Heart left ventricle (tissue), 16 donors: Measurements from ENCODE around the gene ARHGAP33. TPM values are rescaled to one million over a fixed set of nuclear protein-coding genes. Genes with fewer than 3 reads are reported as not detected.

Experiments used
- ATAC-seq, 4 donors: fragments of 200-7000 bp; cut with Tn5 transposase; one replicate each; pipeline ENCODE4 v1.9.1; 2020 to 2022; ENCODE audit warnings: moderate library complexity in 4 of 4, mild to moderate bottlenecking in 3 of 4, moderate number of reproducible peaks in 1 of 4
- DNase-seq, 5 donors: peaks; one replicate each; pipeline ENCODE4 v3.0.0-alpha.2; 2020
- H3K27ac ChIP-seq, 12 donors: fragments of 200-600 bp; sonication (generic) in 4 of 12; one replicate each; pipeline versions ENCODE4 v1.5.0 to v1.8.0; 2016 to 2022; ENCODE audit warnings: mild to moderate bottlenecking in 2 of 12
- H3K27me3 ChIP-seq, 9 donors: fragments of 200-600 bp; sonication (generic) in 2 of 9; one replicate each; pipeline versions ENCODE4 v1.5.1 to v1.8.0; 2016 to 2022; ENCODE audit warnings: mild to moderate bottlenecking in 3 of 9
- H3K36me3 ChIP-seq, 9 donors: fragments of 200-600 bp; sonication (generic) in 2 of 9; one replicate each; pipeline versions ENCODE4 v1.5.0 to v1.8.0; 2018 to 2022; ENCODE audit warnings: mild to moderate bottlenecking in 2 of 9
- H3K4me1 ChIP-seq, 12 donors: fragments of 200-600 bp; sonication (generic) in 4 of 12; one replicate each; pipeline versions ENCODE4 v1.5.0 to v1.8.0; 2016 to 2022; ENCODE audit warnings: mild to moderate bottlenecking in 3 of 12
- H3K4me3 ChIP-seq, 12 donors: fragments of 200-600 bp; sonication (generic) in 4 of 12; one replicate each; pipeline versions ENCODE4 v1.5.0 to v1.8.0; 2017 to 2022; ENCODE audit warnings: mild to moderate bottlenecking in 9 of 12, moderate library complexity in 4 of 12
- H3K9me3 ChIP-seq, 12 donors: fragments of 200-600 bp; sonication (generic) in 4 of 12; one replicate each; pipeline versions ENCODE4 v1.5.0 to v1.8.0; 2016 to 2022; ENCODE audit warnings: mild to moderate bottlenecking in 1 of 12
- POLR2A ChIP-seq, 2 donors: fragments of 450-650 bp; IDR thresholded peaks; one replicate each; pipeline ENCODE4 v1.6.1; 2017; ENCODE audit warnings: antibody characterized with exemption in 2 of 2, mild to moderate bottlenecking in 2 of 2, moderate library complexity in 2 of 2
- WGBS, 4 donors: extraction: QIAGEN DNeasy Blood & Tissue Kit in 2 of 4; methylation state at CpG; one replicate each; pipeline versions ENCODE4 v1.1.5 to v1.1.7; 2013 to 2018; 5-methylcytosine and 5-hydroxymethylcytosine counted together
- intact Hi-C, 10 donors: fragments of 100-400 bp; cut with DNase I; formaldehyde crosslinking; loops; one replicate each; pipeline versions ENCODE4 v1.11.1 to v1.14.2; 2022
- polyA plus RNA-seq, 2 donors: library from polyadenylated mRNA; stranded (reverse); fragments of 200-250 nt; gene quantifications; one replicate each; pipeline ENCODE4 v1.2.3, GENCODE V29; 2013
- total RNA-seq, 9 donors: library from RNA; depleted of rRNA in 2 of 9; stranded (reverse); fragments of >200 nt in 2 of 9; fragmentation: NEBNext Ultra II Directional in 3 of 9; extraction: Animal tissue kit (Norgen Biotek cat#: 25700) in 3 of 9; gene quantifications; one replicate each; pipeline versions ENCODE4 v1.1.0 to v1.2.4, GENCODE V29; 2016 to 2023
- TF ChIP-seq, protein P1 (sequence below), 12 donors: fragments of 200-600 bp; sonication (generic) in 4 of 12; IDR thresholded peaks; one replicate each; pipeline versions ENCODE4 v1.5.0 to v1.8.0; 2018 to 2022; ENCODE audit warnings: antibody characterized with exemption in 12 of 12, mild to moderate bottlenecking in 5 of 12
- donor health status: ischemic (EF 13 %, LVEDD 7.1; RV severe dilation, severe dysfunction).
- donor health status: healthy with polysubstance abuse.
- donor health status: DM: no; HTN: yes; CAD: no.
- donor health status: DM: no; HTN: no; CAD: no.
- donor health status: ischemic (EF 25% LVEDD 6.9; RV normal size, moderate dysfunction).
- donor health status: ischemic (EF 25% LVEDD 5.7; RV mildly dilated, moderate dysfunction).
- donor health status: healthy.
- donor health status: DM: yes; HTN: yes; CAD: no.
- donor health status: ischemic (EF 35%, LVEDD 5.7; RV mildly dilated, moderate dysfunction).
- donor health status: nonischemic (EF 11% LVEDD 7.7; RV severe dilation, severe dysfunction).
- donor health status: DM: yes; HTN: yes; CAD: no.
- donor health status: PGD.
- donor health status: ischemic (EF 29% LVEDD 5.4; RV normal size, mild dysfunction).
- donor health status: nonischemic (EF 23%, LVEDD 6.1; RV moderate dilation, normal function).

ARHGAP33 gene
- total and polyA plus RNA-seq, 11 donors, result 0.50 to 7.8 (median 3.4) TPM

GRCh38 chr19:35727956-35728706, 47.2 kb upstream of the ARHGAP33 start:
- Histone ChIP-seq H3K36me3 (peaks cover 13 to 100% (median 97%) of the 10 kb centered on the region in 9 donors), H3K27me3 (no peaks in the 10 kb centered on the region), H3K9me3 (no peaks in the 10 kb centered on the region), H3K27ac (no peak overlapping the region), H3K4me3 (no peak overlapping the region), H3K4me1 (no peaks in the 10 kb centered on the region)
- 93 to 95% (median 93%) methylated on average over 18 to 19 of the region's 19 CpGs for WGBS, 4 donors
- no peak for TF ChIP-seq POLR2A (IDR thresholded peaks at IDR 0.05)
- TF ChIP-seq, protein P1, sequence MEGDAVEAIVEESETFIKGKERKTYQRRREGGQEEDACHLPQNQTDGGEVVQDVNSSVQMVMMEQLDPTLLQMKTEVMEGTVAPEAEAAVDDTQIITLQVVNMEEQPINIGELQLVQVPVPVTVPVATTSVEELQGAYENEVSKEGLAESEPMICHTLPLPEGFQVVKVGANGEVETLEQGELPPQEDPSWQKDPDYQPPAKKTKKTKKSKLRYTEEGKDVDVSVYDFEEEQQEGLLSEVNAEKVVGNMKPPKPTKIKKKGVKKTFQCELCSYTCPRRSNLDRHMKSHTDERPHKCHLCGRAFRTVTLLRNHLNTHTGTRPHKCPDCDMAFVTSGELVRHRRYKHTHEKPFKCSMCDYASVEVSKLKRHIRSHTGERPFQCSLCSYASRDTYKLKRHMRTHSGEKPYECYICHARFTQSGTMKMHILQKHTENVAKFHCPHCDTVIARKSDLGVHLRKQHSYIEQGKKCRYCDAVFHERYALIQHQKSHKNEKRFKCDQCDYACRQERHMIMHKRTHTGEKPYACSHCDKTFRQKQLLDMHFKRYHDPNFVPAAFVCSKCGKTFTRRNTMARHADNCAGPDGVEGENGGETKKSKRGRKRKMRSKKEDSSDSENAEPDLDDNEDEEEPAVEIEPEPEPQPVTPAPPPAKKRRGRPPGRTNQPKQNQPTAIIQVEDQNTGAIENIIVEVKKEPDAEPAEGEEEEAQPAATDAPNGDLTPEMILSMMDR (IDR thresholded peaks at IDR 0.05), result no peak
- ATAC-seq (no peak), DNase-seq (no peak)
- intact Hi-C loops, result no loop called here

DNA sequence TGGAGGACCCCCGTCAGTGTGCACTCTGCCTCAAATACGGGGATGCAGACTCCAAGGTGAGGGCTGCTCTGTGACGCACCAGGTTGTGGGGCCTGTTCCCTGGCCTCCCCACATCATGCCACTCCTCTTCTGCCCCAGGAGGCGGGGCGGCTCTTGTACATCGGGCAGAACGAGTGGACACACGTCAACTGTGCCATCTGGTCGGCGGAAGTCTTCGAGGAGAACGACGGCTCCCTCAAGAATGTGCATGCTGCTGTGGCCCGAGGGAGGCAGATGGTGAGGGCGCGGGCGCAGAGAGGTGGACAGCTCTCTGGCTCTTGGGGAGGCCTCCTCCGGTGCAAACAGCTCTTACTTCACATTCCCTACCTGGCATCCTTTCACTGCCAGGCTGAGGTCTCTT, 46.3 kb upstream of the ARHGAP33 start:
- ATAC-seq (no peak), DNase-seq (no peak)
- TF ChIP-seq, protein P1 (IDR thresholded peaks at IDR 0.05), result no peak
- TF ChIP-seq POLR2A (IDR thresholded peaks at IDR 0.05), result no peak
- Histone ChIP-seq H3K27me3 (no peaks in the 10 kb centered on the region), H3K27ac (no peak overlapping the region), H3K36me3 (peaks cover 10 to 100% (median 96%) of the 10 kb centered on the region in 9 donors), H3K4me3 (no peak overlapping the region), H3K9me3 (no peaks in the 10 kb centered on the region), H3K4me1 (no peaks in the 10 kb centered on the region)
- intact Hi-C loops, result no loop called here
- 90 to 94% (median 90%) methylated on average over 16 to 18 of the region's 18 CpGs for WGBS, 4 donors

DNA sequence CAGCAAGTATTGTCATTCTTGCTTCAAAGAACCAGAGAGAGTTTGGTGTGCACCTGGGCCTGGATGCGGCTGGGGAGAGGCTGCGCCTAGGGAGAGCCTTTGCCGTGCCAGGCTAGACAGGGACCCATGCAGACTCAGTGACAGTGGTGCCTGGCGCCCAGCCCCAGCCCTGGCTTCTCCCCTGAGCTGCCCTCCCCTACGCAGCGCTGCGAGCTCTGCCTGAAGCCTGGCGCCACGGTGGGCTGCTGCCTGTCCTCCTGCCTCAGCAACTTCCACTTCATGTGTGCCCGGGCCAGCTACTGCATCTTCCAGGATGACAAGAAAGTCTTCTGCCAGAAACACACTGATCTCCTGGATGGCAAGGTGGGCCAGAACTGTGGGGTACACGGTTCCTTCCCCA, 45.6 kb upstream of the ARHGAP33 start:
- 86 to 94% (median 91%) methylated on average over 10 to 11 of the region's 11 CpGs for WGBS, 4 donors
- Histone ChIP-seq H3K9me3 (no peaks in the 10 kb centered on the region), H3K4me3 (no peak overlapping the region), H3K36me3 (peaks cover 8 to 100% (median 95%) of the 10 kb centered on the region in 9 donors), H3K27ac (no peak overlapping the region), H3K4me1 (no peaks in the 10 kb centered on the region), H3K27me3 (no peaks in the 10 kb centered on the region)
- TF ChIP-seq, protein P1 (IDR thresholded peaks at IDR 0.05), result no peak
- TF ChIP-seq POLR2A (IDR thresholded peaks at IDR 0.05), result no peak
- no peak for DNase-seq
- intact Hi-C loops, result no loop called here
- no peak for ATAC-seq

DNA sequence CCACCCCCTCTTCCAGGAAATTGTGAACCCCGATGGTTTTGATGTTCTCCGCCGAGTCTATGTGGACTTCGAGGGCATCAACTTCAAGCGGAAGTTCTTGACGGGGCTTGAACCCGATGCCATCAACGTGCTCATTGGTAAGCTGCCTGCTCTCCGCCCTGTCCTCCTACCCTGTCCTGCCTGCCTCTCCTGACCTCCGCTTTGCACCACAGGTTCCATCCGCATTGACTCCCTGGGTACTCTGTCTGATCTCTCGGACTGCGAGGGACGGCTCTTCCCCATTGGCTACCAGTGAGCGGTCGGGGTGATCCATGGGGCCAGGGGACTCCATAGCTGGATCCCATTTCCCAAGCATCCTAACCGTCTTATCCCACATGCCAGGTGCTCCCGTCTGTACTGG, 45.0 kb upstream of the ARHGAP33 start:
- Histone ChIP-seq H3K9me3 (no peaks in the 10 kb centered on the region), H3K4me3 (no peak overlapping the region), H3K4me1 (no peaks in the 10 kb centered on the region), H3K27me3 (no peaks in the 10 kb centered on the region), H3K36me3 (peaks cover 5 to 100% (median 95%) of the 10 kb centered on the region in 9 donors), H3K27ac (no peak overlapping the region)
- no peak for TF ChIP-seq POLR2A (IDR thresholded peaks at IDR 0.05)
- TF ChIP-seq, protein P1 (IDR thresholded peaks at IDR 0.05), result no peak
- DNase-seq, result no peak
- intact Hi-C loops, result no loop called here
- 91 to 97% (median 93%) methylated on average over 18 of the region's 18 CpGs for WGBS, 4 donors
- no peak for ATAC-seq
